DND-41 (cell line): Measurements from ENCODE around the gene OR13D1.

Experiments
- ATAC-seq: fragments of 200-7000 bp; cut with Tn5 transposase; 3 replicates; pipeline ENCODE4 v1.9.1; 2021; ENCODE audit warnings: low read depth; ENCODE audit not compliant: insufficient read depth
- DNase-seq: peaks from one replicate; pipeline ENCODE4 v3.0.0-alpha.2; 2020
- H2AFZ ChIP-seq: 2 replicates; pipeline ENCODE4 v1.6.0; 2012; ENCODE audit warnings: low read depth, low read length
- H3K27ac ChIP-seq: 2 replicates; pipeline ENCODE4 v1.5.1; 2012; ENCODE audit warnings: low read length, inconsistent platforms
- H3K27me3 ChIP-seq: fragments of 200-600 bp; sonication (generic); 2 replicates; pipeline ENCODE4 v1.6.0; 2012; ENCODE audit warnings: low read length, mild to moderate bottlenecking, inconsistent platforms; ENCODE audit not compliant: insufficient read depth, poor library complexity
- H3K36me3 ChIP-seq: 2 replicates; pipeline ENCODE4 v1.5.1; 2012; ENCODE audit warnings: low read length, inconsistent platforms; ENCODE audit not compliant: insufficient read depth
- H3K4me1 ChIP-seq: 2 replicates; pipeline ENCODE4 v1.5.1; 2012; ENCODE audit warnings: mild to moderate bottlenecking, low read length; ENCODE audit not compliant: insufficient read depth
- H3K4me2 ChIP-seq: 2 replicates; pipeline ENCODE4 v1.6.0; 2012; ENCODE audit warnings: mild to moderate bottlenecking, moderate library complexity, low read length, inconsistent platforms; ENCODE audit not compliant: insufficient read depth
- H3K4me3 ChIP-seq, 2 experiments: fragments of 200-600 bp in 1 of 2; shearing (Covaris generic) in 1 of 2; 2 replicates each; pipeline ENCODE4 v1.5.1; 2012 to 2016; ENCODE audit warnings: inconsistent platforms in 2 of 2, low read length in 2 of 2, mild to moderate bottlenecking in 2 of 2, low read depth in 1 of 2, moderate library complexity in 1 of 2
- H3K79me2 ChIP-seq: 2 replicates; pipeline ENCODE4 v1.6.0; 2012; ENCODE audit warnings: low read length, inconsistent platforms; ENCODE audit not compliant: insufficient read depth
- H3K9ac ChIP-seq: 2 replicates; pipeline ENCODE4 v1.6.0; 2012; ENCODE audit warnings: low read depth, mild to moderate bottlenecking, inconsistent platforms, low read length, moderate library complexity
- H3K9me3 ChIP-seq: 2 replicates; pipeline ENCODE4 v1.5.1; 2012; ENCODE audit warnings: low read length, moderate library complexity, mild to moderate bottlenecking, inconsistent platforms; ENCODE audit not compliant: insufficient read depth, severe bottlenecking
- H4K20me1 ChIP-seq: 2 replicates; pipeline ENCODE4 v1.6.0; 2012; ENCODE audit warnings: low read length; ENCODE audit not compliant: insufficient read depth
- EZH2 ChIP-seq: IDR thresholded peaks from 3 replicates; pipeline ENCODE4 v1.6.1; 2012; ENCODE audit warnings: borderline replicate concordance, low read depth, mild to moderate bottlenecking, moderate library complexity, low read length, inconsistent platforms; ENCODE audit not compliant: severe bottlenecking
- TF ChIP-seq, protein P1 (sequence below): IDR thresholded peaks from 2 replicates; pipeline ENCODE4 v1.5.1; 2012; ENCODE audit warnings: borderline replicate concordance, low read length, moderate library complexity, mild to moderate bottlenecking; ENCODE audit not compliant: poor library complexity, severe bottlenecking; ENCODE audit errors: extremely low read depth

OR13D1 gene

DNA sequence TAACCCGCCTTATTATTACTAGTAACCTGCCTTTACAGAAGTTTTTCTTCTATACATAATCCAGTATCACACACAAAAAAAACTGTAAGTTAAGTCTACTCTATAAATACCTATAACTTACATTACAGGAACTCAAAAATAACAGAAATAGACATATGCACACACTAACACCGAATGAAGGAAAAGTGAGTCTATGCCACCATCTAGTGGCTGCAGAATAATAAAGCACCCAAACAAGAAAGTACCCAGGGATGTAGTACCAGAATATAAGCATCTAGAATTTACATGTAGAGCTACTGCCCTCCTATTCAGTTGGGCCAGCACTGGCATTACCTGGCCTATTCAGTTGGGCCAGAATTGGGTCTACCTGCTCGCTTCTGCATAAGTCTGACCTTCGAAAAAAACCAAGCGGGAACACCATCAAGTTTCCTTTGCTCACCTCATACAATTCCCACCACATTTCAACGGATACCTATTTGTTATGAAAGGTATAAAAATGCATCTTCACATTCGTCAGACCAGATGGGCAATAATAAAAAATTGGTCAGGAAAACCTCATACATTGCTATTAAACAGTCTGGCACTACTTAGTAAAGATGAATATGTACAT lies 49.2 kb downstream of the OR13D1 start:
- H3K9me3 ChIP-seq, result no peaks in the 10 kb centered on the region
- H3K27me3 ChIP-seq, result no peaks in the 10 kb centered on the region
- no peak overlapping the region for H3K4me2 ChIP-seq
- H3K27ac ChIP-seq, result no peak overlapping the region
- H3K9ac ChIP-seq, result no peak overlapping the region
- peaks cover 6% of the 10 kb centered on the region for H3K79me2 ChIP-seq
- H3K4me3 ChIP-seq, result no peak overlapping the region
- H2AFZ ChIP-seq, result no peak overlapping the region
- H4K20me1 ChIP-seq, result no peaks in the 10 kb centered on the region
- no peaks in the 10 kb centered on the region; the same call in 1 of the 2 replicates for H3K36me3 ChIP-seq
- DNase-seq (peak; percentile 37), ATAC-seq (peak; percentile 41)
- TF ChIP-seq, protein P1, sequence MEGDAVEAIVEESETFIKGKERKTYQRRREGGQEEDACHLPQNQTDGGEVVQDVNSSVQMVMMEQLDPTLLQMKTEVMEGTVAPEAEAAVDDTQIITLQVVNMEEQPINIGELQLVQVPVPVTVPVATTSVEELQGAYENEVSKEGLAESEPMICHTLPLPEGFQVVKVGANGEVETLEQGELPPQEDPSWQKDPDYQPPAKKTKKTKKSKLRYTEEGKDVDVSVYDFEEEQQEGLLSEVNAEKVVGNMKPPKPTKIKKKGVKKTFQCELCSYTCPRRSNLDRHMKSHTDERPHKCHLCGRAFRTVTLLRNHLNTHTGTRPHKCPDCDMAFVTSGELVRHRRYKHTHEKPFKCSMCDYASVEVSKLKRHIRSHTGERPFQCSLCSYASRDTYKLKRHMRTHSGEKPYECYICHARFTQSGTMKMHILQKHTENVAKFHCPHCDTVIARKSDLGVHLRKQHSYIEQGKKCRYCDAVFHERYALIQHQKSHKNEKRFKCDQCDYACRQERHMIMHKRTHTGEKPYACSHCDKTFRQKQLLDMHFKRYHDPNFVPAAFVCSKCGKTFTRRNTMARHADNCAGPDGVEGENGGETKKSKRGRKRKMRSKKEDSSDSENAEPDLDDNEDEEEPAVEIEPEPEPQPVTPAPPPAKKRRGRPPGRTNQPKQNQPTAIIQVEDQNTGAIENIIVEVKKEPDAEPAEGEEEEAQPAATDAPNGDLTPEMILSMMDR, result peak; percentile 77
- TF ChIP-seq EZH2, result no peak
- H3K4me1 ChIP-seq, result peaks cover 14% of the 10 kb centered on the region
